HG02763 (cell line): ENCODE data around the gene MBTPS2.
"Not testable (repeated sequence)": the region's sequence is repeated elsewhere in the genome, so short reads cannot be mapped to it uniquely, and the experiment has no call there.

Experiments
- ATAC-seq: cut with Tn5 transposase; IDR thresholded peaks from one replicate; pipeline ENCODE4 v1.9.1; 2021; ENCODE audit warnings: mild to moderate bottlenecking, moderate library complexity; ENCODE audit not compliant: unreplicated experiment

The MBTPS2 gene

GRCh38 chrX:21839334-21840192 is at the start of gene MBTPS2:
Gene MBTPS2 (plus strand): TSS chrX:21839617. CDS start chrX:21839735, 118 bp downstream.
- peak; percentile 78 for ATAC-seq

- ATAC-seq, result no peak
Observed at GRCh38 chrX:21798677-21799219, 40.7 kb upstream of the MBTPS2 start.

GRCh38 chrX:21799767-21800166 is 39.6 kb upstream of the MBTPS2 start:
- no peak for ATAC-seq

- ATAC-seq, result no peak
Observed at GRCh38 chrX:21800344-21800770, 39.1 kb upstream of the MBTPS2 start.

GRCh38 chrX:21802054-21802670 is 37.3 kb upstream of the MBTPS2 start:
- no peak for ATAC-seq

- no peak for ATAC-seq
Observed at GRCh38 chrX:21802839-21803238, 36.6 kb upstream of the MBTPS2 start.

- no peak for ATAC-seq
Observed at GRCh38 chrX:21806691-21807090, 32.7 kb upstream of the MBTPS2 start.

- no peak for ATAC-seq
Observed at GRCh38 chrX:21811832-21812231, 27.6 kb upstream of the MBTPS2 start.

GRCh38 chrX:21812628-21813027 is 26.8 kb upstream of the MBTPS2 start:
- no peak for ATAC-seq

- ATAC-seq, result no peak
Observed at GRCh38 chrX:21813612-21814368, 25.6 kb upstream of the MBTPS2 start.

GRCh38 chrX:21816136-21816535 is 23.3 kb upstream of the MBTPS2 start:
- ATAC-seq, result no peak

GRCh38 chrX:21820170-21820569 is 19.2 kb upstream of the MBTPS2 start:
- not testable (repeated sequence) for ATAC-seq

- ATAC-seq, result no peak
Observed at GRCh38 chrX:21821875-21822274, 17.5 kb upstream of the MBTPS2 start.

- no peak for ATAC-seq
Observed at GRCh38 chrX:21831496-21831895, 7.9 kb upstream of the MBTPS2 start.

- no peak for ATAC-seq
Observed at GRCh38 chrX:21837056-21837455, 2.4 kb upstream of the MBTPS2 start.

- ATAC-seq, result no peak
Observed at GRCh38 chrX:21838937-21839333, 482 bp upstream of the MBTPS2 start.

GRCh38 chrX:21840193-21840545 is 752 bp downstream of the MBTPS2 start:
- ATAC-seq, result peak; percentile 2

GRCh38 chrX:21843179-21843578 is 3.8 kb downstream of the MBTPS2 start:
- no peak for ATAC-seq

- no peak for ATAC-seq
Observed at GRCh38 chrX:21845096-21845495, 5.7 kb downstream of the MBTPS2 start.

- no peak for ATAC-seq
Observed at GRCh38 chrX:21847342-21847741, 7.9 kb downstream of the MBTPS2 start.

GRCh38 chrX:21853578-21853977 is 14.2 kb downstream of the MBTPS2 start:
- no peak for ATAC-seq
